Keratinocyte (primary cell): ENCODE measurements around the gene KCNN2.

Source experiments
- CTCF ChIP-seq, 3 experiments: IDR thresholded peaks in 1 of 3; conservative IDR thresholded peaks in 1 of 3; optimal IDR thresholded peaks in 1 of 3; 2 replicates in 2 of 3; 3 replicates in 1 of 3; pipeline versions ENCODE3 to v1.5.1; 2011; ENCODE audit warnings: low read length in 3 of 3, mild to moderate bottlenecking in 3 of 3, moderate library complexity in 2 of 3, control low read depth in 1 of 3, inconsistent platforms in 1 of 3; ENCODE audit not compliant: insufficient read depth in 2 of 3; ENCODE audit errors: extremely low read depth in 1 of 3
- EZH2 ChIP-seq: IDR thresholded peaks from one replicate; pipeline ENCODE4 v1.6.1; 2012; ENCODE audit warnings: inconsistent platforms, mild to moderate bottlenecking, low read length, moderate library complexity

- TF ChIP-seq CTCF (optimal IDR thresholded peaks at IDR 0.05 in 1 of 3, IDR thresholded peaks at IDR 0.05 in 1 of 3, conservative IDR thresholded peaks at IDR 0.05 in 1 of 3; ENCODE audit: extremely low read depth in 1 of 3, insufficient read depth in 2 of 3, low read length in 3 of 3) (no peak), EZH2 (no peak)
These were observed 34.4 kb upstream of the KCNN2 start for GRCh38 chr5:114327474-114327873.
